Astrocyte (in vitro differentiated cells and primary cell): Measurements from ENCODE around the gene NXN.
"Not testable (repeated sequence)": the region's sequence is repeated elsewhere in the genome, so short reads cannot be mapped to it uniquely, and the experiment has no call there.

ENCODE experiments used
- CTCF ChIP-seq: IDR thresholded peaks from 2 replicates; pipeline ENCODE4 v1.5.1; 2011; ENCODE audit warnings: low read depth, mild to moderate bottlenecking, inconsistent platforms, low read length, moderate library complexity; ENCODE audit not compliant: insufficient read depth
- EZH2 ChIP-seq: IDR thresholded peaks from 2 replicates; pipeline ENCODE4 v1.6.1; 2012; ENCODE audit warnings: mild to moderate bottlenecking, low read length, inconsistent platforms; ENCODE audit not compliant: insufficient read depth

GRCh38 chr17:749359-749758 is 230.2 kb downstream of the NXN start:
- not testable (repeated sequence) for TF ChIP-seq CTCF, EZH2
